GM19240 (cell line): ENCODE measurements around the gene TEX2.
"Not testable (repeated sequence)": the region's sequence is repeated elsewhere in the genome, so short reads cannot be mapped to it uniquely, and the experiment has no call there.

ENCODE experiments used
- DNase-seq: peaks from one replicate; pipeline ENCODE4 v3.0.0; 2011; ENCODE audit warnings: low spot score; ENCODE audit not compliant: insufficient read length

TEX2 gene

DNA sequence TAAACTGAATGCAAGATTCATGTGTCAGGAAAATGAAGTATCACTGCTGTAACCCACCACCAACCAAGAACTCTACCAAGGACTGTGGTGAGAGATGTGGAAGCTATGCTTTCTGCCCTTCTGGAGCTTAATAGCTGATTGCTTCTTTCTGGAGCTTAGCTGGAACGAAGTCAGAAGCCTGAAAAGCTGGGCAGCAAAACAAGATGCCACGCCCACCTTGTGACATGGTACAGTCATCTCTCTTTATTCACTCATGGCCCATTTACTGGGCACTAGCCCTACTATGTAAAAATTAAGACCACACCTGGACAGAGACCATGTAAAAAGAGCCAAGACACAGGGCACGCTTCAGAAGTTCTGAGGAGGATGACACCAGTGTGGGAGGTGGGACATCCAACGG is 48.1 kb downstream of the TEX2 start:
- no peak for DNase-seq

DNA sequence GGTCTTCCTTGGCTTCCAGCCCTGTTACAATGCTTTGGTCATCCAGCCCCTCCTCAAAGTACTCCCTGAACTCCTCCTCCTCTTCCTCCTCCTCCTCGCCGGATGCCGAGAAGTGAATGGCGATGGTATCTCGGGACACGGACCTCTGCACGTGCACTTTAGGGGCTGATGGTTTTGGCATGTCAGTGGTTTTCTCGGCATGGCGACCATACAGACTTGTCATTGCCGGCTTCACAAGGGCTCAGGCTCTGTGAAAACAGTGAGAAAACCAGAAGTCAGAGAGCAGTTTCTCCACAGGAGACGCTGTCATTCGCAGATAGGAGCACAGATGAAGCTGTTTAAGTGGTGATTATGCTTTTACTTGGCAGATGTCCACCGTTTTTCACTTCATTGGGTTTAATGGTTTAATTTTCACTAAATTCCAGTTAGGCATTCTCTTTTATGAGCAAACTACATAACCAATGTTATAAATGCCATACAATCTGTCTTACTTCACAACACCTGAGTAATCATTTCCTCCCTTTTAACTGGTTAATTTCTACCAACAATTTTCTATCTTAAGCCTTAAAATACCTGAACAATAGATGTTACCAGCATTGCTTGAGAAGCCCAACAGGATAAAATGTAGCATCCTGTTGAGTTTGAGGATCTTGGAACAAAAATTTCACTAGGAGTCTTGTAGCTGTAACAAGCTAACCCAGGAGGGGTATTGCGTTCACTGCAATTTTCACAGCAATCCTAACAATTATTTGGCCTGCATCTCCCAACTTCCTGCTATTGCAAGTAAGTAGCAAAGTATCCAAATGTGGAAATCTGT is 48.9 kb downstream of the TEX2 start:
- DNase-seq = no peak

DNA sequence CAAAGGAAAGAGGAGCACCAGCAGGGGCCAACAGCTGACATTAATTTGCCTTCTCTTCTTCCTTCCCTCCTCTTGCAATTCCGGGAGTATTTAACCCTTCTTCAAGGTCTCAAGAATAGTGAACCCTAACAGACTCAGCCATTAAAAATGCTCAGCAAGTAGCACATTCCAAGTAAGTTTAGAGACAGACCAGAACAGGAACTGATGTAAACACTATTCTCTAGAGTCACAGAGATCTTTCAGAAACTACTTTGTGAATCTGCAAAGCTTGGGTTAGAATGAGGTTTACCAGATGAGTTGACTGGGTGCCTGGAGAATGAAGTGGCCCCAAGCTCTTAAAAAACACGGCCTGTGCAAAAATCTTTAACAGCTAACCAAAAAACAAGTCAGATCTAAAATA is 50.9 kb downstream of the TEX2 start:
- no peak for DNase-seq

DNA sequence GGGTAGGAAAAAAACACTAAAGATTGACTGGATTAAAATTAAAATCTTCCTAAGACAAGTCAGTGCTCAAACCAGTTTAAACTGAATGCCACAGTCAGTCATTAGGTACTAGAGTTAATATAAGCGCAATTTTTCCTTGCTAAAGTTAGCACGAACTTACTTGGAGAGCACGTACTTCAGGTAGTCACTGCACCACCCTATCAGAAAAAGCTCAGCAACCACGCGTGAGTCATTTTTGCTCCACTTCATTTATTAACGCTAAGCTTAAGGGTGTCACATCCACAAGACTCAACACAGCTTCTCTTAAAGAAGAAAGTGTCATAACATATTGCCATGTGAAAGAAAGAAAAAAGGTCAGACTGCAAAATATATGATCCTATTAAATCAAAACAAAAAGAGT is 53.1 kb downstream of the TEX2 start:
- no peak for DNase-seq

DNA sequence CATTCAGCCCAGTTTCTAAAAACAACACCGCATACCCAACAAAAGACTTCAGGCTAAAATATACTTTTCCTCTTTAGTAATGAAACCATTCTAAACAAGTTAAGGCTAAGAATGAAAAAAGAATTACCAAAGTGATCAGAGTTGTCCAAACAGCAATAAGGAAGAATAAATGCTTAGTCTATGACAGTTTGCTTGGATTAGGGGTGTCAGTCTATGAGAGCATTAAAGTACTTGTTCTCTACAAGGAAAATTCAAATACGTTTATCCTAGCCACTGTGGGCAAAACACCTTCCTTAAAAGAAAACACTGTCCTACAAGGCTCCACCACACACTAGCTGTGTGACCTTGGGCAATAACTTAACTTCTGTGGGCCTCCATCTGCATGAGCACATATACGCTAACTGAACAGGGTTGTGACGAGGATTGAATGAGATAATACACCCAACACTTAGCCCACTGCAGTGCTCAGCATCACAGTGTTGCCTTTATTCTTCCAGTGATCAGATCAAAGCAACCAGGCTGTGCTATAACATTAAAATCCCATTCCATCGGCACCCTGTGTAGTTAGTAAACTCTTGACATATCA is 53.6 kb downstream of the TEX2 start:
- DNase-seq = no peak

DNA sequence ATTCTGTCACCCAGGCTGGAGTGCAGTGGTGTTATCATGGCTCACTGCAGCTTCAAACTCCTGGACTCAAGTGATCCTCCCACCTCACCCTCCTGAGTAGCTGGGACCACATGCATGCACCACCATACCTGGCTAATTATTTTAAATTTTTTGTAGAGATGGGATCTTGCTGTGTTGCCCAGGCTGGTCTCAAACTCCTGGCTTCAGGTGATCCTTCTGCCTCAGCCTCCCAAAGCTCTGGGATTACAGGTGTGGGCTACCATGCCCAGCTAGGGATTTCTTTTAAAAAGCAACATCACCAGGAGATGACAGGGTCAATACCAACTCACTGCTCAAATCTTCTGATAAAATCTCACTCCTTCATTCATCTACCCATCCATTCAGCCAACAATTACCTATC is 54.4 kb downstream of the TEX2 start:
- DNase-seq = not testable (repeated sequence)

DNA sequence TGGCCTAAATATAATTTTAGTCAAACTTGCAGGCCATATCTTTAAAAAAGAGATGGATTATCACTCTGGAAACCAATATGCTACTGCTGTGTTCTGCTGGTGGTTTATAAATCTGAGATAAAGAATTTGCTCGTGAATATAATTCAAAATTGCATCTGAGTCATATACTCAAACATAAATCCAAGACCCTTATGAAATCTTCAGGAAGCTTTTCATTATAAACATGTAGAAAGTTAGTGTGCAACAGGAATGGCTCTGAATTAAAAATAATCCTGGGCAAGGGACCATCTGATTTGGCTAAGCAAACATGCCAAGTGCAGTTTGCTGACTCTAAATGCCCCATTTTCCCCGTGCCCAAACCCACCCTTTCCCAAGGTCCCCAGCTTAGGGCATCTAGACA is 57.3 kb downstream of the TEX2 start:
- DNase-seq = no peak

DNA sequence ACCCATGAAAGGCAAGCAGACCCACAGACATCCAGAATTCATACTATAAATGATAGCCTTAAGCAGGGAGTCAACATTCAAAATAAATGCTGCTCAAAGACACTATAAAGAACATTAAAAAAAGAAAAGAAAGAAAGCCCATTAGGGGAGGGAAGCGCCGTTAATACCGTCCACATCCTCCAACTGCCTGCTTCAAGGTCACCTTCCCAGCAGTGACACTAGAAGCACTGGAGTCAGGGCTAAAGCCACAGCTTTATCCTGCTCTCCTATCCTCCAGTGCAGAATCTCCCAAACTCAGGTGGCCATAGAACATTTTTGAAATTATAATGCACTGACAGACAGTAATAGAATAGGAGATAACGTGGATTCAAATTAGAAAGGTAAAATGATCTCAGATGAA is 59.4 kb downstream of the TEX2 start:
- no peak for DNase-seq

DNA sequence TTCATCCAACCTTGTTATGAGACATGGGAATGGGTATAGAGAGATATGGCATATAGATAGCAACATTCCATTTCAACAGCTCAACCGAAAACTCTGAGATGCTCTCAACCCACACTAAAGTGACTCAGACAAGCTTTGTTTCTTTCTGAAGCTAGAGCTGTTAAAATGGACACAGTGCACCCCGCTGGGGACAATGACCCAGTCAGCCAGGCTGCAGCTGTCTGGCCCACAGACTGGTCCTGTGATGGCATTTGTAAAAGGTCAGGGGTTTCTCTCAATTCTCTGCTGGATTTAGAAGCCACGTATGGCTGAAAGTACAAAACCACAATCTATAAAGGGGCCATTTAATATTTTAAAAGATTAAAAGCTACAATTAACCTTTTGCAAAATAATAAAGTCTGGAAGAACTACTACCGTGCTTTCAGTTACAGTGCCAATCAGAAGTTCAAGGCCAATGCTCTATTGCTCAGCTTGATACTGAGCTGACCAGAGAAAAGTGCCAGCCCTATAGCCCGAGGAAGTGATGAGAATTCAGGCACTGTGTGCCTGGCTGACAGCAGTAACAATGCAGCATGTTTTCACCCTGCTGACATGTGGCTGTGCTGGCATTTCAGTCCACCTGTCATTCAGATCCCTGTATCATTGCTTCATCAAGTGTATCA is 60.2 kb downstream of the TEX2 start:
- no peak for DNase-seq

DNA sequence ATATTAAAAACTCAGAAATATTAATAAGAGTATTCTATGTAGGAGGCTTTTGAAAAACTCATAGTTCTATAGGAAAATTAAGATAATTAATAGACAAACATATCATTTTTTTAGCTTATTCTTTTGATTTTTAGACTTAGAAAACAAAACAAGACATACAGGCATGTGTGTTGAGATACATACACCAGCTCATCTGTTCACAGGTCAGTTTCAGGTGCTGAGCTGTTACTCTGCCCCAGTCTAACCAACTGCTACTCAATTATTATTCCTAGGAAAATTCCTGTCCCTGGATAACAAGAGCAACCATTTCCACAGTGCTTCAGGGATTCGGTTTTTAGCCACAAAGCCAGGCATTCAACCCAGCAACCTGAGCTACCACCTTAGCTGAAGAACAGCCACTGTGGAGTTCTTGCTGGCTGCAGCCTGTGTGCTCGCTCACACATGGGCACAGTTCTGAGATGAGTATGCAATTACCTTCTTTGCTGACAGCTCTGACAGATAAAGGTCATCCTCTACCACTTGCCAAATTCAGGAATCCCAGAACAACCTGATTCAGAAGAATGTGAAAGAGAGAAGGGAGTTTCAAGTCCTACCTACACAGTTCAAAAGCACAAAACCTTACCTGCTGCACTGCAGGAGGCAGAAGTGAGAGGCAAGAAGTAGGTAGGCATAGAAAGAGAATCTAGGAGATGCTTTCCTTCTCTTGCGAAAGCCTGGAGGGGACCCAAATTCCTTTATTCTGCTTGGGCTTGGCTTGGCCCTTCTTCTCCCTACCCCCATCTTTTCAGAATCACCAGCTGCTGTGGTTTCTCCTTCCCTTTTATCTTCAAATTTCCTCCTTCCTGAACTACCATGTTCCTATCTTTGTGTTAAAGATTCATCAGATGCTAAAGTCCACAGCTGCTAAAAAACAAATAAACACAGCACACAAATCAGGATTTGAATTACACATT is 62.7 kb downstream of the TEX2 start:
- DNase-seq = no peak

DNA sequence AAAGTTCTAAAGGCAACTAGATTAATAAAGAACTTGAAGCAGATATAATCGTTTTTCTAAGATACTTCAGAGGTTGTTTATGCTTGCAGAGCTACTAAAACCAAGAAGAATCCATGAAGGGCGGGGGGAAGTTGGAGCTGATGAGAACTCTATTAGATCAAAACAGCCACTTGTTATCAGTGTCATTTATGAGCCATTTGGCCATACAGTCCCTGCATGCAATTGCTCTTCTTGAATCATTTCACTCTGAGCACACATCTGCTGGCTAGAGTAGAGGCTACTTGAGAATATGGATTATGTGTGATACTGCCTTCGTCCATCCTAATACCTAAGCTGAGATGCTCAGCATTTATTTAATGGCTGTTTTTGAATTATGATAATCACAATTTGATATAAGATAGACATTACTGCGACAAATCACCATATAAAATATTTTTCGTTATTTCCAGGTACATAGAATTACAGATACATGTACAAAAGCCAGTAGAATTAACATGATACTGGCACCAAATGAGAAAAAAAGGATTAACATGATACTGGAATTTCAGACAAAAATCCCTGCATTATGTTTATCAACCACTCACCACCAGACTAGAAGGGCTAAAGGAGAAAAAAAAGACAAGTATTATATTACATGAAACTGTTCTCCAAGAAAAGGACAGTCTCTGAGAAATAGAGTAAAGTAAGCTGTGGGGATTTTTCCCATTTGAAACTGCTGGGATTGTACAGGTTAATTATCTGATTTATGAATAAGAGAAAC is 64.5 kb downstream of the TEX2 start:
- DNase-seq = no peak

DNA sequence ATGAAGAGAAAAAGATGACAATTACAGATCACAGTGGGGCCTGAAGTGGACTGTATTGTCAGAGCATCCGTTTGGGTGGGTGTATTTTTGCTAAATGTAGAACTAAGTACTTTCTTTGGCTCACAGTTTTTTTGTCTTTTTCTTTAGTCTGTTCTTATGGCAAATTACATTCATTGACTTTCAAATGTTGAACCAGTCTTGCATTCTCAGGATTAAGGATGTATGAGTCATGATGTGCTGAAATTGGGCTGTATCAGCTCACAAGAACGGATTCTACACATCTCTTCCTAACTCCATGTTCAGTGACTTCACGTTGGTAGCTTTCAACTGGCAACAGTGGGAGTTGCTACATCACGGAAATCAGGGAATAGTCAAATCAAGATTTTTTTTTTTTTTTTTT is 66.5 kb downstream of the TEX2 start:
- no peak for DNase-seq

DNA sequence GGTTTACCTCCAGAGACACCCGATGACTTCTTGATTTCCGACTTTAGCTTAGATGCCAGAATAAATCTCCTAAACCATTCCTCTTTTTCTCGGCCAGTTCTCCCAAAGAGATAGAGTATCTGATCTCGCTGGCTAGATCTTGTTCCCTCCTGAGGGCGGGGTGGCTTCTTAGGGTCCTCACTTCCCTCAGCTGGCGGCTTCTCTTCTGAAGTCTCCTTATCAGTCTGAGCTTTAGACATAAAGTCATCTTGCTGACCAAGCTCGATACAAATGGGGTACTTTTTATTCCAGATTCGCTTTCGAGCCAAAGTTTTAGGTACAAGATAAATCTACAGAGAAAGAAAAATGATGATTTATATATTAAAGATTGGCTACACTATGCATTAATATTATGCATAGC is 69.5 kb downstream of the TEX2 start:
- DNase-seq = no peak

DNA sequence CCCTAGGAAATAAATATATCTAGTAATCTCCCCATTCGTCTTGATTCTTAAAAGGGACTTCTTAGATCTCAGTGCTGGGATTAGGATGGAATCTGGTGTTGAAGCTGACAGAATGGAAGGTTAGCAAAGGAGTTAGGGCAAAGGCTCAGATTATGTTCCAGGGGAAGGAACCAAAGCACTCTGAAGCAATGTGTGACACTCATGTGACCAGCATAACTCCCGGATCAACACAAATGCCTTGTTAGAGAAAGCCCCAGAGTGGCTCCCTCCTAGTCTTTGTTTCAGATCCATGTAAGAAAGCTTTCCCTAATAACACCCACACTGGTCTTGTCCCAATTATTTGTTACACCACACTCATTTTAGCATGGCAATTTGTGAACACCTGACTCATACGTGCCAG is 70.5 kb downstream of the TEX2 start:
- no peak for DNase-seq

DNA sequence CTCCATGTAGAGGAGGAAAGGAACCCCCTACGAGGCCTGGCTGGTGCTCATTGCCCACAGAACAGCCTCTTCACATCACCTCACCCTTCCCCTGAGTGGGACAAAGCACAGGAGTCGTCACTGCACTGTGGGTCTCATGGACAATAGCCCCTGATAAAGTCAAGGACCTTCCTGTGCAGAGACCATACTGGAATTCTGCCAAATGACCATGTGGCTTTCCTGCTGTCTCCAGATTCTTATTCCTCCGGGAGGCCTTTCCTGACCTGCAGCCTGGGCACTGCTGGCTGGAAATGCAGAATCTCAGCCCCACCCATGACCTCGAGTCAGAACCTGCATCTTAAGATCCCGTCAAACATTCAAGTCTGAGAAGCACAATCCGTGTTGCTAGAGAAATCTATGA is 72.6 kb downstream of the TEX2 start:
- DNase-seq = no peak

DNA sequence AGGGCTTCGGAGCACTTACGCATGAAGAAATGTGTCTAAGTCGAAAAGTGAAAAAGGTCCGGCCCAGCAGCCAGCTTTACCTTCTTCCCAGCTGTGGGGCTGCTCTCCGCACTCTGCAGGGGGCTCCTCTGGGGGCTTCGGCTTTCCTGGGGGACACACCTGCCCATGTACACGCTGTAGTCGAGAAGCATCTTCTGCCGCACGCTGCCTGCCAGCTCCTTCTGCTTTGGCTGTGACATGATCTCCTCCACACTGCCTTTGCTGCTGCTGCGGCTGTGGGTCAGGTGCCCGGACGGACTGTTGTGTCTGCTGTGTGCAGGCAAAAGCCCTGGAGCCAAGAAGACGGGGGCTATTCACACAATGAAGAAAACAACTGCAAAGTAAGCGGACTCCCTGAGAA is 75.0 kb downstream of the TEX2 start:
- no peak for DNase-seq

DNA sequence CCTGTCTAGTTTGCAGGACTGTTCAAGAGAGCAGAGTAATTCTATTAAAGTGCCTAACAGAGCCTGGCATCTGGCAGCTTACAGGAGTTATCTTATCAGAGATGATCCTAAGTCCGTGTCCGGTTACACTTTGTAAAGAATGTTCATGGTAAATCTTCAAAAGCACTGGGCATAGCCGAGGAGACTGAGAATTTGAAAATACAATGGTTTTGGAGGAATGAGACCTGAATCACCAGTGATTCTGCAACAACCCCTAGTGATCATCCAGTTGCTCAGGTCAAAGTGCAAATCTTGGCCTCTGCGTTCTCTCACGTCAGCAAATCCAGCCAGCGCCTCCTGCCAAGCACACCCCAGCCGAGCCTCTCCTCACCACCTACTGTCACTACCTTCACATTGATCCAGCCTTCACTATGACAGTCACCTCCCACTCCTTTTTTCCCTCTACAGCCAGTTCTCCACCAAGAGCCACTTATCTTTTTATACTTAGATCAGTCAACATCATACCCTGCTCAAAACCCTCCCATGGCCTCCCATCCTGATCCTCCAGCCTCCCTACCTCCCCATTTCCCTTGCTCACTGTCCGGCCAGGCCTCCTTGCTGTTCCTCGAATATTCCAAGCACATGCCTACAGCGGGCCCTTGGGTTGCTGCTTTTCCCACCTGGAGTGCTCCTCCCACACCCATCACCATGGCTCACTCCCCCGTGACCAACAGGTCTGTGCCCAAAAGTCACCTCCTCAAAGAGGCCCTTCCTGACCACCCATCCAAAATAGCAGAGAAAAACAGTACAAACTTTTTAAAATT is 75.8 kb downstream of the TEX2 start:
- DNase-seq = no peak

DNA sequence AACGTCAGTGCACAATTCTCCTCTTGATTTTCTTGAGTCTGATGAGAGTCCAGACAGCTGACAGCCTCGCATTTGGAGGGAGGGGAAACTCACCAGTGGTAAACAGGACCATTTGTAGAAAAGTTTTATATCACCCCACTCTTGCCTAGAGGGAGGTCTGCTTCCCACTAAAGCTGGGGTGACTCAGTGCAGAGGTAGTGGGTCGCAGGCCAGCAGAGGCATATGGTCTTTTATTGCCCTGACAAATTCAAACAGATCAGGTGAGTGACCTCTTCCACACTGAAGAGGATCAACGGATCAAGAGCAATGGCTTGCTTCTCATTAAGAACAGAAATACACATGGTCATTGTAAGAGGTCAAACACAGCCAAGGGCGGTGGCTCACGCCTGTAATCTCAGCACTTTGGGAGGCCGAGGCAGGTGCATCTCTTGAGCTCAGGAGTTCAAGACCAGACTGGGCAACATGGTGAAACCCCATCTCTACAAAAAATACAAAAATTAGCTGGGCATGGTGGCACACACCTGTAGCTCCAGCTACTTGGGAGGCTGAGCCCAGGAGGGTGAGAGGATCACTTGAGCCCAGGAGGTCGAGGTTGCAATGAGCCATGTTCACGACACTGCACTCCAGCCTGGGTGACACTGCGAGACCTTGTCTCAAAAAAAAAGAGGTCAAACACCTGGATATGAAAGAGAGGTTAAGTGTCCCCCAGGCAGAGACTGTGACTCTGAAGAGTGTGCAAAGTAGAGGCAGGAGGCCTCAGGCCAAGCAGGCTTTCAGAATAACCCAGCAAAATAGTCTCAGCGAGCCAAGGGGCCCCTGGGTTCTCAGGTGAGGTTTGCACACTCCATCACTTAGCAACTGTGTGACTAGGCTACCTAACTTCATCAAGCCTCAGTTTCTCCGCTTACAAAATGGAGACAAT is 76.6 kb downstream of the TEX2 start:
- no peak for DNase-seq

DNA sequence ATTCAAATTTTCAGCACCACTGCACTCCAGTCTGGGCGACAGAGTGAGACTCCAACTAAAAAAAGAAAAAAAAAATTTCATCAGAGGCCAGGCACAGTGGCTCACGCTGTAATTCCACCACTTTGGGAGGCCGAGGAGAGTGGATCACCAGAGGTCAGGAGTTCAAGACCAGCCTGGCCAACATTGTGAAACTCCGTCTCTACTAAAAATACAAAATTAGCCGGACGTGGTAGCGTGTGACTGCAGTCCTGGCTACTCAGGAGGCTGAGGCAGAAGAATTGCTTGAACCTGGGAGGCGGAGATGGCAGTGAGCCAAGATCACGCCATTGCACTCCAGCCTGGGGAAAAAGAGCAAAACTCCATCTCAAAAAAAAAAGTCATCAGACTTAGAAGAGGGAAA is 77.5 kb downstream of the TEX2 start:
- DNase-seq = not testable (repeated sequence)
